Right cardiac atrium (tissue), 5 donors: ENCODE results near the gene CACNA2D1. TPM values are rescaled to one million over a fixed set of nuclear protein-coding genes. Genes with fewer than 3 reads are reported as not detected.
A peak's percentile ranks its signal among the peaks of the same experiment; 100 is the strongest.

Source experiments
- ATAC-seq, 2 donors: fragments of 200-7000 bp; cut with Tn5 transposase; one replicate each; pipeline versions ENCODE4 v1.8.0 to v1.9.1; 2020; ENCODE audit warnings: moderate library complexity in 2 of 2, mild to moderate bottlenecking in 1 of 2
- DNase-seq, 3 donors: peaks; one replicate each; pipeline ENCODE4 v3.0.0-alpha.2; 2020
- H3K27ac ChIP-seq: one replicate; pipeline ENCODE4 v1.5.1; 2013; ENCODE audit warnings: mild to moderate bottlenecking, low read length, control low read depth, moderate library complexity
- H3K27me3 ChIP-seq: one replicate; pipeline ENCODE4 v1.6.1; 2013; ENCODE audit not compliant: control insufficient read depth, insufficient read depth
- H3K4me1 ChIP-seq: one replicate; pipeline ENCODE4 v1.6.1; 2013; ENCODE audit warnings: low read length; ENCODE audit not compliant: control insufficient read depth, insufficient read depth
- H3K4me3 ChIP-seq: one replicate; pipeline ENCODE4 v1.5.1; 2013; ENCODE audit warnings: low read length, control low read depth
- H3K9me3 ChIP-seq: one replicate; pipeline ENCODE4 v1.6.1; 2013; ENCODE audit warnings: low read length; ENCODE audit not compliant: control insufficient read depth
- WGBS: extraction: QIAGEN DNeasy Blood & Tissue Kit; methylation state at CpG from one replicate; pipeline ENCODE4 v1.1.7; 2013; 5-methylcytosine and 5-hydroxymethylcytosine counted together
- intact Hi-C, 4 donors: fragments of 100-400 bp; cut with DNase I; formaldehyde crosslinking; loops; one replicate each; pipeline versions ENCODE4 v1.11.0 to v1.14.0; 2022 to 2023
- polyA plus RNA-seq: library from polyadenylated mRNA; stranded (reverse); fragments of 200-250 nt; gene quantifications from one replicate; pipeline ENCODE4 v1.2.3, GENCODE V29; 2013
- total RNA-seq, 4 donors: library from RNA; stranded (reverse); fragmentation: NEBNext Ultra II Directional; extraction: Animal tissue kit (Norgen Biotek cat#: 25700); gene quantifications; one replicate each; pipeline ENCODE4 v1.2.1, GENCODE V29; 2021
- donor health status: healthy with polysubstance abuse.
- donor health status: DM: no; HTN: yes; CAD: no.
- donor health status: DM: no; HTN: no; CAD: no.
- donor health status: DM: no; HTN: yes; CAD: no; lungs with severe emphysema.
- donor health status: DM: yes; HTN: yes; CAD: no.

The CACNA2D1 gene
- total and polyA plus RNA-seq, 5 donors, result 9.7 to 55.2 (median 42.4) TPM

- Histone ChIP-seq H3K27me3 (no peaks in the 10 kb centered on the region), H3K4me3 (no peak overlapping the region), H3K9me3 (no peaks in the 10 kb centered on the region), H3K27ac (no peak overlapping the region), H3K4me1 (no peaks in the 10 kb centered on the region)
- intact Hi-C loops, result no loop called here
- ATAC-seq, result peak in 1 of 2 donors; percentile 54
- no peak for DNase-seq
- WGBS, result 70% methylated on average over 2 of the region's 2 CpGs
These were observed 214.4 kb downstream of the CACNA2D1 start for GRCh38 chr7:82229164-82229563.

- H3K27me3 ChIP-seq, result no peaks in the 10 kb centered on the region
- intact Hi-C loops, result no loop called here
- ATAC-seq (no peak), DNase-seq (no peak)
- no peaks in the 10 kb centered on the region for H3K9me3 ChIP-seq
- WGBS, result 93% methylated on average over 3 of the region's 3 CpGs
- H3K4me3 ChIP-seq, result no peak overlapping the region
- H3K4me1 ChIP-seq, result no peaks in the 10 kb centered on the region
- no peak overlapping the region for H3K27ac ChIP-seq
These were observed 217.4 kb downstream of the CACNA2D1 start for GRCh38 chr7:82226191-82226590.

- H3K4me1 ChIP-seq, result no peaks in the 10 kb centered on the region
- H3K27ac ChIP-seq, result no peak overlapping the region
- intact Hi-C loops, result no loop called here
- ATAC-seq (no peak), DNase-seq (no peak)
- no peaks in the 10 kb centered on the region for H3K9me3 ChIP-seq
- no peak overlapping the region for H3K4me3 ChIP-seq
- no peaks in the 10 kb centered on the region for H3K27me3 ChIP-seq
- 93% methylated on average over 6 of the region's 6 CpGs for WGBS
These were observed 219.0 kb downstream of the CACNA2D1 start for GRCh38 chr7:82224529-82224928.

GRCh38 chr7:82223580-82223979, 220.0 kb downstream of the CACNA2D1 start:
- H3K4me3 ChIP-seq, result no peak overlapping the region
- no peaks in the 10 kb centered on the region for H3K27me3 ChIP-seq
- no peaks in the 10 kb centered on the region for H3K4me1 ChIP-seq
- DNase-seq, result no peak
- no peak for ATAC-seq
- H3K9me3 ChIP-seq, result no peaks in the 10 kb centered on the region
- intact Hi-C loops, result no loop called here
- H3K27ac ChIP-seq, result no peak overlapping the region
- WGBS, result 77% methylated on average over 3 of the region's 3 CpGs

- H3K4me1 ChIP-seq, result no peaks in the 10 kb centered on the region
- intact Hi-C loops, result no loop called here
- H3K4me3 ChIP-seq, result no peak overlapping the region
- no peaks in the 10 kb centered on the region for H3K9me3 ChIP-seq
- ATAC-seq, result no peak
- no peak for DNase-seq
- H3K27me3 ChIP-seq, result no peaks in the 10 kb centered on the region
- no peak overlapping the region for H3K27ac ChIP-seq
- WGBS, result 92% methylated on average over 9 of the region's 9 CpGs
These were observed 222.4 kb downstream of the CACNA2D1 start for GRCh38 chr7:82221152-82221674.

GRCh38 chr7:82212466-82212865, 231.1 kb downstream of the CACNA2D1 start:
- Histone ChIP-seq H3K4me3 (no peak overlapping the region), H3K27ac (no peak overlapping the region), H3K27me3 (no peaks in the 10 kb centered on the region), H3K9me3 (no peaks in the 10 kb centered on the region), H3K4me1 (peaks cover 2% of the 10 kb centered on the region)
- ATAC-seq (no peak), DNase-seq (no peak)
- intact Hi-C loops, result no loop called here

- no peak for DNase-seq
- H3K4me3 ChIP-seq, result no peak overlapping the region
- WGBS, result 98% methylated on average over 1 of the region's 1 CpG
- no peaks in the 10 kb centered on the region for H3K9me3 ChIP-seq
- H3K4me1 ChIP-seq, result peaks cover 2% of the 10 kb centered on the region
- intact Hi-C loops, result no loop called here
- no peak overlapping the region for H3K27ac ChIP-seq
- no peaks in the 10 kb centered on the region for H3K27me3 ChIP-seq
- ATAC-seq, result no peak
These were observed 232.2 kb downstream of the CACNA2D1 start for GRCh38 chr7:82211333-82211732.

- H3K27me3 ChIP-seq, result no peaks in the 10 kb centered on the region
These were observed 233.0 kb downstream of the CACNA2D1 start for GRCh38 chr7:82210416-82211184.

GRCh38 chr7:82209179-82209747, 234.3 kb downstream of the CACNA2D1 start:
- H3K27me3 ChIP-seq, result no peaks in the 10 kb centered on the region
- no peak overlapping the region for H3K27ac ChIP-seq
- H3K4me1 ChIP-seq, result peaks cover 2% of the 10 kb centered on the region
- intact Hi-C loops, result no loop called here
- DNase-seq (no peak), ATAC-seq (no peak)
- WGBS, result 81% methylated on average over 5 of the region's 5 CpGs
- H3K9me3 ChIP-seq, result no peaks in the 10 kb centered on the region
- no peak overlapping the region for H3K4me3 ChIP-seq

More at GRCh38 chr7:82210416-82211184, 233.0 kb downstream of the CACNA2D1 start:
- 50% methylated on average over 2 of the region's 2 CpGs for WGBS
- Histone ChIP-seq H3K9me3 (no peaks in the 10 kb centered on the region), H3K4me1 (peaks cover 2% of the 10 kb centered on the region), H3K27ac (no peak overlapping the region), H3K4me3 (no peak overlapping the region)
- DNase-seq (no peak), ATAC-seq (peak in 1 of 2 donors; percentile 73)
- intact Hi-C loops, result no loop called here

GRCh38 chr7:82204694-82205093, 238.9 kb downstream of the CACNA2D1 start:
- DNase-seq, result no peak
- H3K27ac ChIP-seq, result no peak overlapping the region

GRCh38 chr7:82202965-82203364, 240.6 kb downstream of the CACNA2D1 start:
- intact Hi-C loops, result no loop called here
- H3K9me3 ChIP-seq, result no peaks in the 10 kb centered on the region
- H3K27me3 ChIP-seq, result no peaks in the 10 kb centered on the region
- ATAC-seq (no peak), DNase-seq (no peak)
- WGBS, result 96% methylated on average over 9 of the region's 9 CpGs
- H3K4me3 ChIP-seq, result no peak overlapping the region
- H3K27ac ChIP-seq, result no peak overlapping the region
- no peaks in the 10 kb centered on the region for H3K4me1 ChIP-seq

More at GRCh38 chr7:82204694-82205093, 238.9 kb downstream of the CACNA2D1 start:
- Histone ChIP-seq H3K9me3 (no peaks in the 10 kb centered on the region), H3K27me3 (no peaks in the 10 kb centered on the region), H3K4me3 (no peak overlapping the region), H3K4me1 (peaks cover 2% of the 10 kb centered on the region)
- intact Hi-C loops, result no loop called here
- ATAC-seq, result peak; percentile 20 to 24
- WGBS, result 86% methylated on average over 4 of the region's 4 CpGs
